B cell (primary cell): Measurements from ENCODE around the gene PRRG1. TPM values are rescaled to one million over a fixed set of nuclear protein-coding genes. Genes with fewer than 3 reads are reported as not detected.

Source experiments
- ATAC-seq: fragments of 200-7000 bp; cut with Tn5 transposase; one replicate; pipeline ENCODE4 v1.10.0; 2021; ENCODE audit warnings: low read depth, mild to moderate bottlenecking, moderate number of reproducible peaks, moderate library complexity
- CTCF ChIA-PET: fragments of 350-600 bp; sonication (Branson Sonifier 250); formaldehyde crosslinking; loops from one replicate; lab custom pipeline; 2021; ENCODE audit warnings: antibody characterized with exemption, inconsistent platforms; lab: Charles Lee
- POLR2A ChIA-PET: fragments of 350-600 bp; sonication (Branson Sonifier 250); formaldehyde crosslinking; loops from one replicate; lab custom pipeline; 2021; ENCODE audit warnings: antibody characterized with exemption; lab: Charles Lee
- DNase-seq: peaks from one replicate; pipeline ENCODE4 v3.0.0; 2013
- H2AFZ ChIP-seq: 2 replicates; pipeline ENCODE4 v1.6.1; 2012; ENCODE audit warnings: mild to moderate bottlenecking, low read depth, low read length; ENCODE audit not compliant: insufficient read depth, poor library complexity, severe bottlenecking
- H3K27ac ChIP-seq, 2 donors: 1 replicate in 1 of 2; 2 replicates in 1 of 2; pipeline ENCODE4 v1.5.1; 2012 to 2013; ENCODE audit warnings: low read length in 2 of 2, mild to moderate bottlenecking in 2 of 2, moderate library complexity in 1 of 2
- H3K27me3 ChIP-seq, 4 experiments: fragments of 200-600 bp in 1 of 4; sonication (generic) in 1 of 4; replicated peaks in 1 of 4; 1 replicate in 2 of 4; 2 replicates in 2 of 4; pipeline versions ENCODE4 v1.6.1 to v1.7.0; 2013 to 2016; ENCODE audit warnings: low read length in 3 of 4, mild to moderate bottlenecking in 2 of 4, mixed read lengths in 1 of 4, moderate library complexity in 1 of 4; ENCODE audit not compliant: insufficient read depth in 4 of 4, control insufficient read depth in 3 of 4; ENCODE audit errors: control extremely low read depth in 1 of 4
- H3K36me3 ChIP-seq, 2 experiments: replicated peaks in 1 of 2; 1 replicate in 1 of 2; 2 replicates in 1 of 2; pipeline versions ENCODE4 v1.6.1 to v1.7.1; 2013; ENCODE audit warnings: low read length in 1 of 2; ENCODE audit not compliant: insufficient read depth in 2 of 2, control insufficient read depth in 1 of 2; ENCODE audit errors: control extremely low read depth in 1 of 2, extremely low read depth in 1 of 2
- H3K4me1 ChIP-seq, 2 donors: fragments of 200-600 bp in 1 of 2; sonication (generic) in 1 of 2; 1 replicate in 1 of 2; 2 replicates in 1 of 2; pipeline versions ENCODE4 v1.5.1 to v1.6.1; 2013 to 2017; ENCODE audit warnings: low read length in 2 of 2; ENCODE audit not compliant: control insufficient read depth in 2 of 2, insufficient read depth in 2 of 2
- H3K4me2 ChIP-seq: replicated peaks from 2 replicates; pipeline ENCODE3; 2012; ENCODE audit warnings: mild to moderate bottlenecking, low read depth, low read length; ENCODE audit not compliant: poor library complexity, severe bottlenecking
- H3K4me3 ChIP-seq, 5 experiments: fragments of 200-600 bp in 1 of 5; sonication (generic) in 1 of 5; 1 replicate in 3 of 5; 2 replicates in 2 of 5; pipeline versions ENCODE4 v1.5.1 to v1.7.0; 2011 to 2016; ENCODE audit warnings: low read length in 4 of 5, mild to moderate bottlenecking in 4 of 5, low read depth in 2 of 5, control low read depth in 1 of 5, moderate library complexity in 1 of 5; ENCODE audit not compliant: insufficient read depth in 1 of 5; ENCODE audit errors: control extremely low read depth in 1 of 5, extremely low read depth in 1 of 5
- H3K79me2 ChIP-seq: fragments of 200-600 bp; sonication (generic); one replicate; pipeline ENCODE4 v1.6.0; 2016; ENCODE audit warnings: low read length; ENCODE audit not compliant: control insufficient read depth, insufficient read depth
- H3K9ac ChIP-seq: fragments of 200-600 bp; sonication (generic); 2 replicates; pipeline ENCODE4 v1.6.1; 2017; ENCODE audit warnings: mild to moderate bottlenecking, low read length, moderate library complexity
- H3K9me3 ChIP-seq, 3 donors: one replicate each; pipeline versions ENCODE4 v1.6.1 to v1.7.1; 2013; ENCODE audit warnings: low read length in 2 of 3; ENCODE audit not compliant: control insufficient read depth in 2 of 3, insufficient read depth in 1 of 3; ENCODE audit errors: control extremely low read depth in 1 of 3
- H4K20me1 ChIP-seq: 2 replicates; pipeline ENCODE4 v1.6.0; 2012; ENCODE audit warnings: mild to moderate bottlenecking, low read length; ENCODE audit not compliant: insufficient read depth, control insufficient read depth, poor library complexity, severe bottlenecking
- H3K27ac Mint-ChIP-seq: one replicate; pipeline ENCODE4 v1.8.0; 2021; ENCODE audit warnings: mixed read lengths
- H3K27me3 Mint-ChIP-seq: one replicate; pipeline ENCODE4 v1.8.0; 2021; ENCODE audit warnings: mixed read lengths
- H3K4me1 Mint-ChIP-seq: one replicate; pipeline ENCODE4 v1.8.0; 2021; ENCODE audit warnings: mixed read lengths
- H3K4me3 Mint-ChIP-seq: one replicate; pipeline ENCODE4 v1.8.0; 2021; ENCODE audit warnings: mixed read lengths
- H3K9me3 Mint-ChIP-seq: one replicate; pipeline ENCODE4 v1.8.0; 2022; ENCODE audit warnings: mixed read lengths; ENCODE audit not compliant: insufficient read depth
- EZH2 ChIP-seq: IDR thresholded peaks from 2 replicates; pipeline ENCODE4 v1.6.1; 2012; ENCODE audit warnings: borderline replicate concordance, low read depth, mild to moderate bottlenecking, moderate library complexity, low read length; ENCODE audit not compliant: insufficient read depth, poor library complexity, severe bottlenecking
- WGBS: methylation state at CpG from one replicate; pipeline ENCODE4 v1.1.5; 2013; ENCODE audit warnings: missing lambda C conversion rate; ENCODE audit not compliant: insufficient coverage; 5-methylcytosine and 5-hydroxymethylcytosine counted together
- intact Hi-C: fragments of 100-400 bp; cut with micrococcal nuclease; formaldehyde crosslinking; loops from one replicate; pipeline ENCODE4 v1.10.0; 2022
- polyA plus RNA-seq: library from polyadenylated mRNA; depleted of rRNA; stranded (reverse); fragments of >200 nt; gene quantifications from 2 replicates; pipeline ENCODE4 v1.2.3, GENCODE V29; 2012
- total RNA-seq, 2 donors: library from RNA; stranded (reverse); fragments of 120-200 nt in 1 of 2; gene quantifications; 1 replicate in 1 of 2; 2 replicates in 1 of 2; pipeline versions ENCODE4 v1.2.3 to v1.2.4, GENCODE V29; 2013 to 2022
- TF ChIP-seq, protein P1 (sequence below): fragments of 200-600 bp; IDR thresholded peaks from one replicate; pipeline ENCODE4 v1.8.0; 2022; ENCODE audit warnings: antibody characterized with exemption, mild to moderate bottlenecking

PRRG1 gene
- total and polyA plus RNA-seq, 2 donors (not counting 1 experiment from before 2014, with no cell fraction given): not detected

DNA sequence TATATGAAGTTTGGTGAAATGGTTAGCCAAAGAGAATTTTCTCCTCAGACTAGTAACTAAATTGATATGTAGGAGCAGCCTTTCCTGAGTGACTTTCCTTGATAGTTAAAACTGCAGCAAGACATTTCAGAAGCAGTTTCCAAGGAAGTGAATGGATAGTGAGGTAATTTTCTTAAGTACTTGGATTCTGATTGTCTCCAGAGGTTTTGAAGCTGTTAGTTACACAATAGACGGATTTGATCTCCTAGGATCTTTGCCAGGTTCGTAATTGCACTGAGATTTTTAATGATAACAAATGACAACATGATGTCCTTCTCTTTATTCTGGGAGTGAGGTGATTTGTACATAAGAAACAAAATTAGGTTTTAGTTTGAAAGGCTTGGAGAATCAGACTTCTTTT is 29.2 kb downstream of the PRRG1 start:
- H3K79me2 ChIP-seq: no peaks in the 10 kb centered on the region
- no peaks in the 10 kb centered on the region for H4K20me1 ChIP-seq

DNA sequence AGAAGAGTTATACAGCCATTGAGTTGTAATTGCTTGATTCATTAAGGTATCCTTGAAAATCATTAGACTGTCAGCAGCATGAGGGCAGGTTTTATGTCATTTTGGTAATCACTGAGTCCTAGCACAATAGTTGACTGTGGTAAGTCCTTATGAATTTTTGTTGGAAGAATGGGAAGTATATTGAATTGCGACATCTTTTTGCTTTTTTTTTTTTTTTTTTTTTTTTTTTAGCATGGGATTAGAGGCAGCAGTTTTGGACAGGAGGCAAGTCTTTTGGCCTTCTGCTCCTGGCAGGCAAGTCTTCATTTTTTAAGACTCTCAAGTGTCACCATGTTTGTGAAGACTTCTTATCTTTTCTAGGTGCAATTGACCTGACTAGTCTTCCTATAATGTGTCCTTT is 29.7 kb downstream of the PRRG1 start:
- ChIA-PET CTCF (no interaction called here), POLR2A (no interaction called here)
- H3K9me3 Mint-ChIP-seq: no peaks in the 10 kb centered on the region
- no peak overlapping the region for H3K27ac Mint-ChIP-seq
- Histone ChIP-seq H4K20me1 (no peaks in the 10 kb centered on the region), H3K4me2 (no peak overlapping the region), H3K36me3 (no peaks in the 10 kb centered on the region), H3K4me3 (no peak overlapping the region), H3K27me3 (no peaks in the 10 kb centered on the region), H3K27ac (no peak overlapping the region), H2AFZ (no peak overlapping the region), H3K9me3 (no peaks in the 10 kb centered on the region), H3K9ac (no peak overlapping the region), H3K79me2 (no peaks in the 10 kb centered on the region), H3K4me1 (no peaks in the 10 kb centered on the region)
- TF ChIP-seq, protein P1, sequence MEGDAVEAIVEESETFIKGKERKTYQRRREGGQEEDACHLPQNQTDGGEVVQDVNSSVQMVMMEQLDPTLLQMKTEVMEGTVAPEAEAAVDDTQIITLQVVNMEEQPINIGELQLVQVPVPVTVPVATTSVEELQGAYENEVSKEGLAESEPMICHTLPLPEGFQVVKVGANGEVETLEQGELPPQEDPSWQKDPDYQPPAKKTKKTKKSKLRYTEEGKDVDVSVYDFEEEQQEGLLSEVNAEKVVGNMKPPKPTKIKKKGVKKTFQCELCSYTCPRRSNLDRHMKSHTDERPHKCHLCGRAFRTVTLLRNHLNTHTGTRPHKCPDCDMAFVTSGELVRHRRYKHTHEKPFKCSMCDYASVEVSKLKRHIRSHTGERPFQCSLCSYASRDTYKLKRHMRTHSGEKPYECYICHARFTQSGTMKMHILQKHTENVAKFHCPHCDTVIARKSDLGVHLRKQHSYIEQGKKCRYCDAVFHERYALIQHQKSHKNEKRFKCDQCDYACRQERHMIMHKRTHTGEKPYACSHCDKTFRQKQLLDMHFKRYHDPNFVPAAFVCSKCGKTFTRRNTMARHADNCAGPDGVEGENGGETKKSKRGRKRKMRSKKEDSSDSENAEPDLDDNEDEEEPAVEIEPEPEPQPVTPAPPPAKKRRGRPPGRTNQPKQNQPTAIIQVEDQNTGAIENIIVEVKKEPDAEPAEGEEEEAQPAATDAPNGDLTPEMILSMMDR: no peak
- TF ChIP-seq EZH2: no peak
- no peak overlapping the region for H3K4me3 Mint-ChIP-seq
- no CpG with 5 or more reads among the region's 1 CpG for WGBS
- no peaks in the 10 kb centered on the region for H3K27me3 Mint-ChIP-seq
- intact Hi-C loops: no loop called here
- ATAC-seq (no peak), DNase-seq (no peak)
- H3K4me1 Mint-ChIP-seq: no peaks in the 10 kb centered on the region

More for the DNA sequence above, 29.2 kb downstream of the PRRG1 start:
- H3K36me3 ChIP-seq: no peaks in the 10 kb centered on the region
- H2AFZ ChIP-seq: no peak overlapping the region
- H3K4me2 ChIP-seq: no peak overlapping the region
- DNase-seq (no peak), ATAC-seq (no peak)
- TF ChIP-seq EZH2: no peak
- TF ChIP-seq, protein P1: no peak
- H3K9me3 ChIP-seq: no peaks in the 10 kb centered on the region
- H3K4me1 Mint-ChIP-seq: no peaks in the 10 kb centered on the region
- CTCF ChIA-PET: no interaction called here
- no peak overlapping the region for H3K4me3 ChIP-seq
- H3K9ac ChIP-seq: no peak overlapping the region
- H3K9me3 Mint-ChIP-seq: no peaks in the 10 kb centered on the region
- POLR2A ChIA-PET: no interaction called here
- H3K27me3 ChIP-seq: no peaks in the 10 kb centered on the region
- H3K27ac Mint-ChIP-seq: no peak overlapping the region
- H3K4me3 Mint-ChIP-seq: no peak overlapping the region
- H3K4me1 ChIP-seq: no peaks in the 10 kb centered on the region
- WGBS: no CpG with 5 or more reads among the region's 2 CpGs
- intact Hi-C loops: no loop called here
- no peaks in the 10 kb centered on the region for H3K27me3 Mint-ChIP-seq
- H3K27ac ChIP-seq: no peak overlapping the region
